Stimulated activated CD8-positive, alpha-beta memory T cell treated with anti-CD3 and anti-CD28 coated beads, Interleukin-12 subunit alpha, Interleukin-12 subunit beta, amount 100 ng/mL, for 24 hours (primary cell): Measurements from ENCODE around the gene LMLN.
"Not testable (repeated sequence)": the region's sequence is repeated elsewhere in the genome, so short reads cannot be mapped to it uniquely, and the experiment has no call there.

Experiments
- DNase-seq: peaks from one replicate; pipeline ENCODE4 v3.0.0-alpha.2; 2020; ENCODE audit errors: extremely low read depth

The LMLN gene

GRCh38 chr3:197957790-197958133 lies 2.3 kb upstream of the LMLN start:
- no peak for DNase-seq

DNA sequence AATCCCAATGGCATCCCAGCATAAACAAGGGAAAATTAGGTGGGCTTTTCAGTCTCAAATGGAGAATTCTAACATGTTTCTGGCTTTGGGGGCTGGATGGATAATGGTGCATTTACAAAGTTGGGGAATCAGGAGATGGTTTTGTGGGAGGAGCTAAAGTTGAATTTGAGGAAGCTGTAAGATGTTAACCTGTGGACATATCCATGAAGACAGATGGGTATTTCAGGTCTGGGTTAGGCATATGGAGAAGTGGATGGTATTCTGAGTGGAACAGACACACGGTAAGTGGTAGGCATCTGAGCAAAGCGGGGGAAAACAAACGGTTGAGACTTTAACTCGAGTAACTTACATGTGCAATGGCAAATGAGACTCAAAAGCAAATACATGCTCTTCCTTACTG lies 1.7 kb upstream of the LMLN start:
- DNase-seq: no peak

DNA sequence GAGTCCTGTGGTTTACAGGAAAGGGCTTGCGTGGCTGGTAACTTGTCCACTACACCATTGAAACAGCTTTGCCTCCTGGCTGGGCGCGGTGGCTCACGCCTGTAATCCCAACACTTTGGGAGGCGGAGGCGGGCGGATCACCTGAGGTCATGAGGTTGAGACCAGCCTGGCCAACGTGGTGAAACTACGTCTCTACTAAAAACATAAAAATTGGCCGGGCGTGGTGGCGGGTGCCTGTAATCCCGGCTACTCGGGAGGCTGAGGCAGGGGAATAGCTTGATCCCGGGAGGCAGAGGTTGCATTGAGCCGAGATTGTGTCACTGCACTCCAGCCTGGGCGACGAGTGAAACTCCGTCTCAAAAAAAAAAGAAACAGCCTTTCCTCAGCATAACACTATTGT lies 1.2 kb upstream of the LMLN start:
- not testable (repeated sequence) for DNase-seq

DNA sequence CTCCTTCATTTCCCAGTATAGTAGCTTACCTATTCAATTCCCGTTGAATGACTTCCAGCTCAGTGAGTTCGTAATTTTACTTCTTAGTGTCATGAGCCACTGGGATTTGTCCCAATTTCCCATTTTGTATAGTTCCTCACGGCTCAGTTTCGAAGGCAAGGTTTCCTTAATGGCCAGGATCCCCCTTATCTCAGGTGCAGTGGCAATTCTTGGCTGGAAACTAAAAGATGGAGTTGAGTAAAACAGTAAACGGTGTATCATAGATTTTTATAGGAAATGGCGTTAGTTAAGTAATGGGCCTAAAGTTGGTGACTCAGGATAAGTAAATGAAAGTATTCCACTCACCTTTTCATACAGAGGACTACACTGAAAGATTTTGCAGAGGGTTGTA lies 522 bp upstream of the LMLN start:
- DNase-seq: no peak

GRCh38 chr3:197960694-197961581 lies 921 bp downstream of the LMLN start:
- DNase-seq: no peak

- DNase-seq: no peak
Measured at GRCh38 chr3:197961582-197961945, 1.5 kb downstream of the LMLN start.

DNA sequence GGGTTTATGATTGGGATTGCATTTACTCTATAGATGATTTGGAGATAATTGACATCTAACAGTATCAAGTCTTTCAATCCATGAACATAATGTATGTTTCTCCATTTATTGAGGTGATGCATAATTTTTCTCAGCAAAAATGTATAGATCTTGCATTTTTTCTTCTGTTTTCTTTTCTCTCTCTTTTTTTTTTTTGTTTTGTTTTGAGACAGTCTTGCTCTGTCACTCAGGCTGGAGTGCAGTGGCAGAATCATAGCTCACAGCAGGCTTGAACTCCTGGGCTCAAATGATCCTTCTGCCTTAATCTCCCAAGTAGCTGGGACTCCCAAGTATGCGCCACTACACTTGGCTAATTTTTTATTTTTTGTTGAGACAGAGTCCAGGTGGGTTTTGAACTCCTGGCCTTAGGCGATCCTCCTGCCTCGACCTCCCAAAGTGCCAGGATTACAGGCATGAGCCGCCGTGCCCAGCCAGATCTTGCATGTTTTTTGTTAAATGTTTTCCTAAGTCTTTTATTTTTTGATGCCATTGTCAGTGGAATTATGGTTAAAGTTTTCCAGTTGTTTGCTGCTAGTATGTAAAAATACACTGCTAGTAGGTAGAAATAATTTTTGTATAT lies 3.1 kb downstream of the LMLN start:
- no peak for DNase-seq

- not testable (repeated sequence) for DNase-seq
Measured at GRCh38 chr3:197967337-197967989, 7.4 kb downstream of the LMLN start.

DNA sequence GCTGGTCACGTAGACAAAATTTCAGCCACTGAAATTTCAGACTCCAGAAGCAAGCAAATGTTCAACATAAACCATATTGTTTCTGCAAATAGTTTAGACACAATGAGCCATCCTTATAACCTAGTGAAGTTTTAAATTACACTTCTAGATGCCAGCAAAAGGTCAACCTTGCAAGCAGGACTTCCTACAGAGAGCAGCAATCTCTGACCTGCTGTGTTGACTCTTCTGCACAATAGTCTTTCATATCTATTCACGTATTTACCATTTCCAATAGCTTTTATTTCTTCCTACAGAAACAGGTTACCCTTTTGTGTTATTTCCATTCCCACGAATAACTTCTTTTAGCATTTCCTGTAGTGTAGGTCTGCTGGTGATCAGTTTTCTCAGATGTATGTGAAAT lies 10.6 kb downstream of the LMLN start:
- DNase-seq: no peak

DNA sequence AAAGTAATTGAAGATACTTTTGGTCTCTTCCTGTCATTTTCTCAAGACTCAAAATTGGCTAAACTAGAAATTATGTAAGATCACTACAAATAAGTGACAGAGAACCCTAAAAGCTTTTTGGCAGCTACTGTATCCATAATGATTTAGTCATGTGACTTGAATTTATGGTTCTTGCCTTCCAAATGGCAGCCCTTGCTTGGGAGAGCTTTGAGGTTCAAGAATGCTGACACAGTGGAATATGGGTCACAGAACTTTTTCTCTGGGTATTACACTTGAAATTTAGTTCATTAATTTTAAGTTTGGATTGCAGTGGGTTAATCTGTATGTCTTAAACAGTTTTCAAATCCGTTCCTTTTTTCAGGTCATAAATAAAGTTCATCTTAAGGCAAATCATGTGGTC lies 14.0 kb downstream of the LMLN start:
- no peak for DNase-seq

GRCh38 chr3:197975311-197975710 lies 15.3 kb downstream of the LMLN start:
- DNase-seq: no peak

- no peak for DNase-seq
Measured at GRCh38 chr3:197983076-197983475, 23.1 kb downstream of the LMLN start.

DNA sequence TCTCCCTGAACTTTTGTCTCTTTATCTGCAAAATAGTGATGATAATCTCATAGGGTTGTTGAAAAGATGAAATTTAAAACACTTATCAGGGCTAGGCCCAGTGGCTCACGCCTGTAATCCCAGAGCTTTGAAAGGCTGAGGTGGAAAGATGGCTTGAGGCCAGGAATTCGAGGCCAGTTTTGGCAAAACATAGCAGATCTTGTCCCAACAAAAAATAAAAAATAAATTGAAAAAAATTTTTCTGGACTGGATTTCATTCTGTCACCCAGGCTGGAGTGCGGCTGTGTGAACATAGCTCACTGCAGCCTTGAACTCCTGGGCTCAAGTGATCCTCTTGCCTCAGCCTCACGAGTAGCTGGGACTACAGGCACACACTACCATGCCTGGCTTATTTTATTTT lies 29.6 kb downstream of the LMLN start:
- DNase-seq: no peak

DNA sequence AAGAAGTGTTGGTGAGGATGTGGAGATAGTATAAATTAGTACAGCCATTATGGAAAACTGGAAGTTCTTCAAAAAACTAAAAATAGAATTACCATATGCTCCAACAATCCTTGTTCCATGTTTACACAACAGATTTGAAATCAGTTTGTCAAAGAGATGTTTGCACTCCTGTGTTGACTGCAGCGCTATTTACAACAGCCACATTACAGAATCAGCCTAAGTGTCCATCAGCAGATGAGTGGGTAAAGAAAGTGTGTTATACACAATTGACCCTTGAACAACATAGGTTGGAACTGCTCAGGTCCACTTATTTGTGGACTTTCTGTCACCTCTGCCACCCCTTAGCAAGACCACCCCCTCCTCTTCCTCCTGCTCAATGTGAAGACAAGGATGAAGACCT lies 34.7 kb downstream of the LMLN start:
- DNase-seq: no peak

GRCh38 chr3:197996855-197997254 lies 36.8 kb downstream of the LMLN start:
- no peak for DNase-seq

GRCh38 chr3:197997936-197998335 lies 37.9 kb downstream of the LMLN start:
- DNase-seq: no peak

DNA sequence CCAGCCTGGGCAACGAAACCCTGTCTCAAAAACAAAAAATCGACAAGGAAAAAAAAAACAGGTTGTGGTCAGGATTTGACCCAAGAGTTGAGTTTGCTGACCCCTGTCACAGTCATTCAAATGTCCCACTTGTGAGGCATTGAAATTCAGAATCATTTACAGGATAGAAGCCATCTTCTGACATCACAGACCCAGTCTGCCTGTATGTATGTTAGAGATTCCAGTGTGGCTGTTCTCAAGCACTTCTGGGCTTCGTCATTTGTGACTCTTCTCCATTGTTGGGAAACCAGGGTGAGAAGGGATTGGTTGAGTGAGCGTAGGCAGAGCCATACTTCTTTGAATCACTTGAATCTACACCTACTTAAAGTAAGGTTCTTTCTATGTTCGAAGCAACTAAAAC lies 57.1 kb downstream of the LMLN start:
- DNase-seq: no peak

GRCh38 chr3:198018416-198018815 lies 58.4 kb downstream of the LMLN start:
- no peak for DNase-seq

DNA sequence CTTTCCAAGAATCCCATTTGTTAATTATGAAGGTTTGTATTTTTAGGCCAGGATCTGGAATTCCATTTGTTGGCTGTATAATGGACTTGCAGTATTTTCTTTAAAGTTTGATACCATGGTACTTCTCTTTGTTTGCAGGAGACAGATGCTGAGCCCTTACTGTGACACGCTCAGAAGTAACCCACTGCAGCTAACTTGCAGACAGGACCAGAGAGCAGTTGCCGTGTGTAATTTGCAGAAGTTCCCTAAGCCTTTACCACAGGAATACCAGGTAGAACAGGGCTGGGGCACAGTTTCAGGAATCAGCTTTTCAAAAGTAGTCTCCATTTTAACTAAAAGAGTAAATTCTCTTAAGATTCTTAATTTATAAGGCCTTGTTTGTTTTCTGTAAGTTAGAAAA lies 59.1 kb downstream of the LMLN start:
- DNase-seq: no peak

DNA sequence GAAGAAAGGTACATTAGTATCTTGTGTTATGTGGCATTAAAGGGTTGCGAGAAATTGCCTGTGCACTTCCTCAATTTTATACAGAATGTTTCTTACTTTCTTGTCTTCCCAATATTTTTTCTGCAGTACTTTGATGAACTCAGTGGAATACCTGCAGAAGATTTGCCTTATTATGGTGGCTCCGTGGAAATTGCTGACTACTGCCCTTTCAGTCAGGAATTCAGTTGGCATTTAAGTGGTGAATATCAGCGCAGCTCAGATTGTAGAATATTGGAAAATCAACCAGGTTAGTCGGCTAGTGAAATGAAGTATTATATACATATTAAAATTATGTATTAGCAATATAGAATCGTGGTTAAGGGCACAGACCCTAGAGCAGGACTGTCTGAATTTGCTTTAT lies 61.3 kb downstream of the LMLN start:
- DNase-seq: no peak

DNA sequence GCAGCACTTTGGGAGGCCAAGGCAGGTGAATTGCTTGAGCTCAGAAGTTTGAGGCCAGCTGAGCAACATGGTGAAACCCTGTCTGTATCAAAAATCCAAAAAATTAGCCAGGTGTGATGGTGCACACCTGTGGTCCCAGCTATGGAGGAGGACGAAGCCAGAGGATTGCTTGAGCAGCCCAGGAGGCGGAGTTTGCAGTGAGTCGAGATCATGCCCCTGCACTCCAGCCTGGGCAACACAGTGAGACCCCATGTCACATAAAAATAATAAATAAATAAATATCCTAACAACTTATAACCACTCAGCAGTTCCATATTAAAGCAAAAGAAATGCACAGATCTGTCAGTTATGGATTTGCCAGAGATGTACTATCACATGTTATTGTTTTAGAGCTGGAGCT lies 62.6 kb downstream of the LMLN start:
- no peak for DNase-seq

DNA sequence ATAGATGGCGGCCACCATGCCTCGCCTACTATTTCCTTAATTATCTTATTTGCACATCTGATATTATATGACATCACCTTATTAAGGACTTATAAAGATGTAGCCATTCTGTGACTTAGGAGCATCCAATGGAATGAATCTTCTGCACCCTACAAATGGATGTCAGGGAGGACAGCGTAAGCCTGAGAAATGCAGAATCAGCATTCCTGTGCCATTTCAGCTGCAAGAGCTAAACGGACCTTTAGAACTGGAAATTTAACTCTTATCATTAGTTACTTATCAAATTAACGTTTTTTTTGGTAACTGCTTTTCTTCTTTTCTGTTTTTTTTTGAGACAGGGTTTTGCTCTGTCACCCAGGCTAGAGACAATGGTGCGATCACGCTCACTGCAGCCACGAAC lies 65.6 kb downstream of the LMLN start:
- no peak for DNase-seq

- DNase-seq: no peak
Measured at GRCh38 chr3:198026620-198027019, 66.6 kb downstream of the LMLN start.
